ENCODE measurements around the gene BIRC6. TPM values are rescaled to one million over a fixed set of nuclear protein-coding genes. Genes with fewer than 3 reads are reported as not detected.
"Not testable (repeated sequence)": the region's sequence is repeated elsewhere in the genome, so short reads cannot be mapped to it uniquely, and the experiment has no call there.

Gene BIRC6
- polyA plus RNA-seq, 3 donors = 11.5 to 32.6 (median 12.9) TPM

DNA sequence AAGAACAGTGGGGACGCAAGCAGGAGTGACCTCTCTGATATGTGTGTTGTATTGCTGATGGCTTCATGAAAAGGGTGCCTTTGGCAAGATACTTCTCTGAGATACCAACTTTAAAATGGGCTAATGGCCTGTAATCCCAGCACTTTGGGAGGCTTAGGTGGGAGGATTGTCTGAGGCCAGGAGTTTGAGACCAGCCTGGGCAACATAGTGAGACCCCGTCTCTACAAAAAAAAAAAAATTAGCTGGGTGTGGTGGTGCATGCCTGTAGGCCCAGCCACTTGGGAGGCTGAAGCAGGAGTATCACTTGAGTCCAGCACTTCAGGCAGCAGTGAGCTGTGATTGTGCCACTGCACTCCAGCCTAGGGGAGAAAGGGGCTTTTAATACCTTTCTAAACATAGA lies 9.8 kb downstream of the BIRC6 start:
- H3K36me3 ChIP-seq (replicated peaks in 1 of 2; ENCODE audit: control insufficient read depth in 1 of 2, insufficient read depth in 2 of 2, low read length in 2 of 2) = peaks cover 0 to 4% of the 10 kb centered on the region in 2 donors
- Mint-ChIP-seq H3K4me3 (no peak overlapping the region), H3K9me3 (peaks cover 0 to under 1% (median 0%) of the 10 kb centered on the region in 7 donors), H3K4me1 (peaks cover 24% of the 10 kb centered on the region), H3K27me3 (ENCODE audit: low read depth in 3 of 3) (peaks cover 0 to 2% (median 2%) of the 10 kb centered on the region in 3 donors), H3K36me3 (peaks cover 7 to 16% of the 10 kb centered on the region in 2 donors), H3K27ac (peak overlapping the region in 2 of 7 donors; percentile 63 to 72)
- no peak overlapping the region for H2AFZ ChIP-seq (ENCODE audit: insufficient read depth, low read depth, low read length, poor library complexity, severe bottlenecking)
- peak overlapping the region in 1 of 2 donors; percentile 36 for H3K27ac ChIP-seq (ENCODE audit: low read depth in 1 of 2, low read length in 2 of 2)
- H3K79me2 ChIP-seq (ENCODE audit: insufficient read depth, low read length) = peaks cover 99% of the 10 kb centered on the region
- peaks cover 98% of the 10 kb centered on the region for H4K20me1 ChIP-seq (ENCODE audit: insufficient read depth, low read length)
- TF ChIP-seq, protein P1, sequence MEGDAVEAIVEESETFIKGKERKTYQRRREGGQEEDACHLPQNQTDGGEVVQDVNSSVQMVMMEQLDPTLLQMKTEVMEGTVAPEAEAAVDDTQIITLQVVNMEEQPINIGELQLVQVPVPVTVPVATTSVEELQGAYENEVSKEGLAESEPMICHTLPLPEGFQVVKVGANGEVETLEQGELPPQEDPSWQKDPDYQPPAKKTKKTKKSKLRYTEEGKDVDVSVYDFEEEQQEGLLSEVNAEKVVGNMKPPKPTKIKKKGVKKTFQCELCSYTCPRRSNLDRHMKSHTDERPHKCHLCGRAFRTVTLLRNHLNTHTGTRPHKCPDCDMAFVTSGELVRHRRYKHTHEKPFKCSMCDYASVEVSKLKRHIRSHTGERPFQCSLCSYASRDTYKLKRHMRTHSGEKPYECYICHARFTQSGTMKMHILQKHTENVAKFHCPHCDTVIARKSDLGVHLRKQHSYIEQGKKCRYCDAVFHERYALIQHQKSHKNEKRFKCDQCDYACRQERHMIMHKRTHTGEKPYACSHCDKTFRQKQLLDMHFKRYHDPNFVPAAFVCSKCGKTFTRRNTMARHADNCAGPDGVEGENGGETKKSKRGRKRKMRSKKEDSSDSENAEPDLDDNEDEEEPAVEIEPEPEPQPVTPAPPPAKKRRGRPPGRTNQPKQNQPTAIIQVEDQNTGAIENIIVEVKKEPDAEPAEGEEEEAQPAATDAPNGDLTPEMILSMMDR (IDR thresholded peaks at IDR 0.05) = no peak
- no peak overlapping the region for H3K4me2 ChIP-seq (replicated peaks; ENCODE audit: extremely low read depth, low read length, poor library complexity, severe bottlenecking)
- H3K9ac ChIP-seq (ENCODE audit: insufficient read depth, low read length, poor library complexity, severe bottlenecking) = no peak overlapping the region
- no peaks in the 10 kb centered on the region for H3K9me3 ChIP-seq (replicated peaks in 1 of 2; ENCODE audit: control insufficient read depth in 1 of 2, insufficient read depth in 1 of 2, low read length in 2 of 2)
- no peaks in the 10 kb centered on the region for H3K27me3 ChIP-seq (ENCODE audit: control insufficient read depth in 2 of 2, insufficient read depth in 2 of 2, low read length in 2 of 2)
- H3K4me1 ChIP-seq (ENCODE audit: control insufficient read depth in 1 of 2, insufficient read depth in 2 of 2, low read length in 2 of 2) = peaks cover 0 to under 1% of the 10 kb centered on the region in 2 donors
- H3K4me3 ChIP-seq (replicated peaks in 1 of 3; ENCODE audit: low read depth in 2 of 3, low read length in 3 of 3) = no peak overlapping the region
- no CpG with 5 or more reads among the region's 2 CpGs for WGBS (ENCODE audit: insufficient coverage)
- DNase-seq = no peak
- intact Hi-C loops (cut with micrococcal nuclease) = no loop called here

DNA sequence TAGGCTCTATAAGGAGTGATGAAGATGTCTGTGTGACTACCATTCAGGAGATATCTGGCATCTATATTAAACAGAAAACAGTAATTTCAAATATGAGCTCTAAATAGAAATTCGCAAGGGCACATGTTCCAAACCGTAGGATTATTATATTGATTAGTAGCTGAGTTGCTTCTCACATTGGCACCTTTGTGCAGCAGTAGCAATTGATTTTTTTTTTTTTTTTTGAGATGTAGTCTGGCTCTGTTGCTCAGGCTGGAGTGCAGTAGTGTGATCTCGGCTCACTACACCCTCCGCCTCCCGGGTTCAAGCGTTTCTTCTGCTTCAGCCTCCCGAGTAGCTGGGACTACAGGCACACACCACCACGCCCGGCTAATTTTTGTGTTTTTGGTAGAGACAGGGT lies 12.4 kb downstream of the BIRC6 start:
- TF ChIP-seq, protein P1 (IDR thresholded peaks at IDR 0.05) = no peak
- Histone ChIP-seq H3K27ac (ENCODE audit: low read depth in 1 of 2, low read length in 2 of 2) (peak overlapping the region in 1 of 2 donors; percentile 26), H3K9ac (ENCODE audit: insufficient read depth, low read length, poor library complexity, severe bottlenecking) (no peak overlapping the region), H3K4me2 (replicated peaks; ENCODE audit: extremely low read depth, low read length, poor library complexity, severe bottlenecking) (no peak overlapping the region), H3K27me3 (ENCODE audit: control insufficient read depth in 2 of 2, insufficient read depth in 2 of 2, low read length in 2 of 2) (no peaks in the 10 kb centered on the region), H3K4me3 (replicated peaks in 1 of 3; ENCODE audit: low read depth in 2 of 3, low read length in 3 of 3) (no peak overlapping the region), H2AFZ (ENCODE audit: insufficient read depth, low read depth, low read length, poor library complexity, severe bottlenecking) (no peak overlapping the region), H3K4me1 (ENCODE audit: control insufficient read depth in 1 of 2, insufficient read depth in 2 of 2, low read length in 2 of 2) (no peaks in the 10 kb centered on the region), H3K79me2 (ENCODE audit: insufficient read depth, low read length) (peaks cover 99% of the 10 kb centered on the region), H4K20me1 (ENCODE audit: insufficient read depth, low read length) (peaks cover 98% of the 10 kb centered on the region), H3K9me3 (replicated peaks in 1 of 2; ENCODE audit: control insufficient read depth in 1 of 2, insufficient read depth in 1 of 2, low read length in 2 of 2) (no peaks in the 10 kb centered on the region), H3K36me3 (replicated peaks in 1 of 2; ENCODE audit: control insufficient read depth in 1 of 2, insufficient read depth in 2 of 2, low read length in 2 of 2) (peaks cover 0 to 16% of the 10 kb centered on the region in 2 donors)
- Mint-ChIP-seq H3K27ac (peak overlapping the region in 1 of 7 donors; percentile 16), H3K27me3 (ENCODE audit: low read depth in 3 of 3) (peaks cover 0 to 2% (median 0%) of the 10 kb centered on the region in 3 donors), H3K4me1 (peaks cover 10% of the 10 kb centered on the region), H3K36me3 (peaks cover 16 to 23% of the 10 kb centered on the region in 2 donors), H3K4me3 (no peak overlapping the region), H3K9me3 (peaks cover 0 to 3% (median 0%) of the 10 kb centered on the region in 7 donors)
- intact Hi-C loops (cut with micrococcal nuclease) = no loop called here
- no CpG with 5 or more reads among the region's 9 CpGs for WGBS (ENCODE audit: insufficient coverage)
- no peak for DNase-seq

DNA sequence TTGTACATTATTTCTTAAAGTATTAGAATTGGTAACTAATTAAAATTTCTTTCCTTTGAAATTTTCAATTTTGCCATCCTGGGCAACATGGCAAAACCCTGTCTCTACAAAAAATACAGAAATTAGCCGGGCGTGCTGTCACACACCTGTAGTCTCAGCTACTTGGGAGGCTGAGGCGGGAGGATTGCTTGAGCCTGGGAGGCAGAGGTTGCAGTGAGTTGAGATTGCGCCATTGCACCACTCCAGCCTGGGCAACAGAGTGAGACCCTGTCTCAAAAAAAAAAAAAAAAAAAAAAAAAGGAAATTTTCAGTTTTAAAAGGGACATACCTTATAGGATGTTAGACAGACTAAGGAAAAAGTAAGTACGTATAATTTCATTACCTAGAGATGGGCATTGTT lies 14.1 kb downstream of the BIRC6 start:
- H3K4me1 Mint-ChIP-seq; H3K9me3 Mint-ChIP-seq; intact Hi-C loops (cut with micrococcal nuclease); H3K4me3 Mint-ChIP-seq; H3K27me3 ChIP-seq (ENCODE audit: control insufficient read depth in 2 of 2, insufficient read depth in 2 of 2, low read length in 2 of 2); H3K4me1 ChIP-seq (ENCODE audit: control insufficient read depth in 1 of 2, insufficient read depth in 2 of 2, low read length in 2 of 2); H3K27ac Mint-ChIP-seq; H3K27ac ChIP-seq (ENCODE audit: low read depth in 1 of 2, low read length in 2 of 2); DNase-seq; H3K9me3 ChIP-seq (replicated peaks in 1 of 2; ENCODE audit: control insufficient read depth in 1 of 2, insufficient read depth in 1 of 2, low read length in 2 of 2); H3K4me2 ChIP-seq (replicated peaks; ENCODE audit: extremely low read depth, low read length, poor library complexity, severe bottlenecking); H2AFZ ChIP-seq (ENCODE audit: insufficient read depth, low read depth, low read length, poor library complexity, severe bottlenecking); H3K9ac ChIP-seq (ENCODE audit: insufficient read depth, low read length, poor library complexity, severe bottlenecking); H3K4me3 ChIP-seq (replicated peaks in 1 of 3; ENCODE audit: low read depth in 2 of 3, low read length in 3 of 3); H3K27me3 Mint-ChIP-seq (ENCODE audit: low read depth in 3 of 3): not testable (repeated sequence)
- peaks cover 99% of the 10 kb centered on the region for H3K79me2 ChIP-seq (ENCODE audit: insufficient read depth, low read length)
- H3K36me3 Mint-ChIP-seq = peaks cover 16 to 17% of the 10 kb centered on the region in 2 donors
- H3K36me3 ChIP-seq (replicated peaks in 1 of 2; ENCODE audit: control insufficient read depth in 1 of 2, insufficient read depth in 2 of 2, low read length in 2 of 2) = peaks cover 0 to 15% of the 10 kb centered on the region in 2 donors
- no CpG with 5 or more reads among the region's 5 CpGs for WGBS (ENCODE audit: insufficient coverage)
- peaks cover 98% of the 10 kb centered on the region for H4K20me1 ChIP-seq (ENCODE audit: insufficient read depth, low read length)
